Neural progenitor cell (in vitro differentiated cells): ENCODE measurements around the gene SCT. TPM values are rescaled to one million over a fixed set of nuclear protein-coding genes. Genes with fewer than 3 reads are reported as not detected.

Source experiments
- DNase-seq: peaks from one replicate; pipeline ENCODE4 v3.0.0-alpha.2; 2016; ENCODE audit warnings: low spot score
- H2AFZ ChIP-seq: fragments of 200-600 bp; sonication (generic); replicated peaks from 2 replicates; pipeline ENCODE4 v1.6.1; 2016; ENCODE audit warnings: antibody characterized with exemption
- H3F3A ChIP-seq: fragments of 200-600 bp; sonication (generic); 2 replicates; pipeline ENCODE4 v1.6.1; 2016; ENCODE audit warnings: antibody characterized with exemption, low read depth
- H3K27ac ChIP-seq: fragments of 200-600 bp; sonication (generic); 2 replicates; pipeline ENCODE4 v1.5.1; 2016; ENCODE audit warnings: mild to moderate bottlenecking
- H3K27me3 ChIP-seq: fragments of 200-600 bp; sonication (generic); 2 replicates; pipeline ENCODE4 v1.6.1; 2016; ENCODE audit warnings: mild to moderate bottlenecking, moderate library complexity
- H3K36me3 ChIP-seq: fragments of 200-600 bp; sonication (generic); 2 replicates; pipeline ENCODE4 v1.5.1; 2016
- H3K4me1 ChIP-seq: fragments of 200-600 bp; sonication (generic); 2 replicates; pipeline ENCODE4 v1.6.1; 2016; ENCODE audit warnings: mixed run types
- H3K4me2 ChIP-seq: fragments of 200-600 bp; sonication (generic); 2 replicates; pipeline ENCODE4 v1.6.1; 2016
- H3K4me3 ChIP-seq: fragments of 200-600 bp; sonication (generic); 2 replicates; pipeline ENCODE4 v1.5.1; 2016
- H3K79me2 ChIP-seq: fragments of 200-600 bp; sonication (generic); 2 replicates; pipeline ENCODE4 v1.6.1; 2016; ENCODE audit warnings: low read depth
- H3K9ac ChIP-seq: fragments of 200-600 bp; sonication (generic); 2 replicates; pipeline ENCODE4 v1.6.1; 2016
- H3K9me3 ChIP-seq: fragments of 200-600 bp; sonication (generic); 2 replicates; pipeline ENCODE4 v1.5.1; 2016; ENCODE audit warnings: low read depth
- H4K20me1 ChIP-seq: fragments of 200-600 bp; sonication (generic); 2 replicates; pipeline ENCODE4 v1.6.1; 2016; ENCODE audit warnings: low read depth
- H3K27ac Mint-ChIP-seq: 3 replicates; pipeline ENCODE4 v1.8.0; 2021; ENCODE audit warnings: mixed read lengths
- H3K27me3 Mint-ChIP-seq: 2 replicates; pipeline ENCODE4 v1.8.0; 2022; ENCODE audit warnings: low read depth, mild to moderate bottlenecking, inconsistent platforms, moderate library complexity, mixed read lengths; ENCODE audit not compliant: insufficient read depth
- H3K36me3 Mint-ChIP-seq: 3 replicates; pipeline ENCODE4 v1.8.0; 2021; ENCODE audit warnings: mixed read lengths
- H3K4me1 Mint-ChIP-seq: 3 replicates; pipeline ENCODE4 v1.8.0; 2021; ENCODE audit warnings: mixed read lengths
- H3K4me3 Mint-ChIP-seq: 3 replicates; pipeline ENCODE4 v1.8.0; 2021; ENCODE audit warnings: mild to moderate bottlenecking, moderate library complexity, mixed read lengths
- H3K9me3 Mint-ChIP-seq: 3 replicates; pipeline ENCODE4 v1.8.0; 2020; ENCODE audit warnings: mixed read lengths
- CTCF ChIP-seq: fragments of 200-600 bp; sonication (generic); IDR thresholded peaks from 2 replicates; pipeline ENCODE4 v1.5.1; 2017; ENCODE audit warnings: antibody characterized with exemption, mild to moderate bottlenecking
- EZH2 ChIP-seq: fragments of 200-600 bp; sonication (generic); IDR thresholded peaks from 2 replicates; pipeline ENCODE4 v1.6.1; 2017; ENCODE audit warnings: antibody characterized with exemption, mild to moderate bottlenecking, moderate library complexity
- EZH2phosphoT487 ChIP-seq: fragments of 200-600 bp; sonication (generic); IDR thresholded peaks from 2 replicates; pipeline ENCODE4 v1.6.1; 2017; ENCODE audit warnings: antibody characterized with exemption
- total RNA-seq: library from RNA; depleted of rRNA; stranded (reverse); fragments of >200 nt; gene quantifications from 2 replicates; pipeline ENCODE4 v1.2.3, GENCODE V29; 2015; ENCODE audit warnings: low replicate concordance

SCT gene
- total RNA-seq, 1 donor from 2014 or later: not detected

DNA sequence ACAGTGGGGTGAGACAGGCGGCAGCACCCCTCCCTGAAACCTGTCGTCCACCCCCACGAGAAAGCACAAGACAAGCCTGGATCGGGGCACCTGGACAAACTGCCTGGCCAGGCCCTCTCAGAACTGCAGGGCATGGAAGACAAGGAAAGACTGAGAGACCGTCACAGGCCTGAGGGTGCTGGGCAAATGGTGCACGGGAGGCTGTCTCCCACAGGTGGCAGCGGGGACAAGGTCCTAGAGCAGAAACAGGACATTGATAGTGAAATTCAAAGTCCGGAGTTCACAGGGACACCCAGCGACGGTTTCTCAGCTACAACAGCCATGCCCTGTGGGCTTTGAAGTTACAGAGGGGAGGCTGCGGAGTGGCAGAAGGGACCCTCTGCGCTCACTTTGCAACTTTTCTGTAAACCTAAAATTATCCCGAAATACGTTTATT lies 30.7 kb upstream of the SCT start:
- H3K4me2 ChIP-seq: no peak overlapping the region
- H3K4me3 Mint-ChIP-seq: no peak overlapping the region
- H3K27ac Mint-ChIP-seq: no peak overlapping the region
- H4K20me1 ChIP-seq: peaks cover 10% of the 10 kb centered on the region
- no peaks in the 10 kb centered on the region for H3K27me3 ChIP-seq
- TF ChIP-seq EZH2 (no peak), CTCF (no peak), EZH2phosphoT487 (no peak)
- peaks cover 3% of the 10 kb centered on the region for H3K27me3 Mint-ChIP-seq
- peaks cover 2% of the 10 kb centered on the region for H3K4me1 Mint-ChIP-seq
- no peaks in the 10 kb centered on the region for H3K36me3 ChIP-seq
- no peaks in the 10 kb centered on the region for H3K9me3 Mint-ChIP-seq
- no peaks in the 10 kb centered on the region for H3K4me1 ChIP-seq
- no peaks in the 10 kb centered on the region for H3K79me2 ChIP-seq
- no peaks in the 10 kb centered on the region for H3F3A ChIP-seq
- no peak overlapping the region for H3K27ac ChIP-seq
- no peaks in the 10 kb centered on the region for H3K9me3 ChIP-seq
- no peak overlapping the region for H3K9ac ChIP-seq
- no peak overlapping the region for H3K4me3 ChIP-seq
- H2AFZ ChIP-seq: no peak overlapping the region
- no peak for DNase-seq
- H3K36me3 Mint-ChIP-seq: peaks cover 13% of the 10 kb centered on the region

DNA sequence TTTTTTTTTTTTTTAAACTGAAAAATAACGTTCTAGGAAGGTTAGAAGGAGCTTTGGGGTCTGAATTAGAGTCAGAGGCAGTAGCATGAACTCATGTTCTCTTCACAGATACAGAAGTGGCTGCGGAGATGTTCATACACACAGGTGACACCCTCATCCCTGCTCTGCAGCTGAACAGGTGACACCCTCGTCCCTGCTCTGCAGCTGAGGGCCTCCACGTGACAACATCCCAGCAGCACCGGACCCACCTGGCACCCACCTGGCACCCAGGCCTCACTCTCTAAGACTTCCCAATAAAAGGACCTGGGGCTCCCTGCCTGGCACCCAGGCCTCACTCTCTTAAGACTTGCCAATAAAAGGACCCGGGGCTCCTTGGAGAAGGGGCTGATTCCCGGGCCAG lies 29.9 kb upstream of the SCT start:
- Mint-ChIP-seq H3K36me3 (peaks cover 15% of the 10 kb centered on the region), H3K27ac (no peak overlapping the region), H3K9me3 (no peaks in the 10 kb centered on the region), H3K4me1 (peaks cover 2% of the 10 kb centered on the region), H3K27me3 (peaks cover under 1% of the 10 kb centered on the region), H3K4me3 (no peak overlapping the region)
- Histone ChIP-seq H3K27ac (no peak overlapping the region), H3K36me3 (peaks cover 3% of the 10 kb centered on the region), H3K79me2 (no peaks in the 10 kb centered on the region), H3K9me3 (no peaks in the 10 kb centered on the region), H3K4me3 (no peak overlapping the region), H3K27me3 (no peaks in the 10 kb centered on the region), H3K4me1 (no peaks in the 10 kb centered on the region), H3K9ac (no peak overlapping the region), H3K4me2 (no peak overlapping the region), H2AFZ (no peak overlapping the region), H4K20me1 (peaks cover 3% of the 10 kb centered on the region), H3F3A (no peaks in the 10 kb centered on the region)
- TF ChIP-seq EZH2 (no peak), EZH2phosphoT487 (no peak), CTCF (no peak)
- no peak for DNase-seq

DNA sequence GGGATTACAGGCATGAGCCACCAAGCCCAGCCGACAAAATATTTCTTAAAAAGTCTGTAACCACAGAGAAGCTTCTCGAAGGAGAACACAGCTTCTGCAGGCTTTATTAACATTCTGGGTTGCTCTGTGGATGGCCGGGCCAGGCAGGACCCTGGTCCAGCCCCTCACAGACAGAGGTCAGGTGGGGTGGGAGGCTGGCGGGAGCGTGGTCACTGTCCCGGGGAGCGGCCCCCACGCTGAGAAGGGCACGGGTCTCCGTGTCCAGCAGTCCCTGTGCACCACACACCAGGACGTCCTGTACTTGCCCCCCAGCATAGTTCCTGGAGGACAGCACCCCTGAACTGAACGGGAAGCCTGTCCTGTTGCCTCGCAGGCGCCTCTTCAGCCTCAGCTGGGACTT lies 29.4 kb upstream of the SCT start:
- Histone ChIP-seq H4K20me1 (no peaks in the 10 kb centered on the region), H3K4me2 (no peak overlapping the region), H3F3A (no peaks in the 10 kb centered on the region), H3K79me2 (no peaks in the 10 kb centered on the region), H3K4me1 (no peaks in the 10 kb centered on the region), H3K9ac (no peak overlapping the region), H3K9me3 (no peaks in the 10 kb centered on the region), H3K4me3 (no peak overlapping the region), H3K27me3 (no peaks in the 10 kb centered on the region), H3K36me3 (peaks cover 6% of the 10 kb centered on the region), H3K27ac (no peak overlapping the region), H2AFZ (no peak overlapping the region)
- no peak for TF ChIP-seq EZH2
- TF ChIP-seq EZH2phosphoT487: no peak
- no peak for TF ChIP-seq CTCF
- H3K4me1 Mint-ChIP-seq: peaks cover 2% of the 10 kb centered on the region
- H3K36me3 Mint-ChIP-seq: peaks cover 16% of the 10 kb centered on the region
- DNase-seq: no peak
- no peak overlapping the region for H3K4me3 Mint-ChIP-seq
- no peak overlapping the region for H3K27ac Mint-ChIP-seq
- H3K9me3 Mint-ChIP-seq: no peaks in the 10 kb centered on the region
- H3K27me3 Mint-ChIP-seq: no peaks in the 10 kb centered on the region
